A549 (cell line): ENCODE data around the gene TNNC1. TPM values are rescaled to one million over a fixed set of nuclear protein-coding genes. Genes with fewer than 3 reads are reported as not detected.

Experiments used
- ATAC-seq, 2 experiments: fragments of 200-7000 bp in 1 of 2; fragments of >200 bp in 1 of 2; cut with Nextera tagmentation in 1 of 2; cut with Tn5 transposase in 1 of 2; 3 replicates each; pipeline versions ENCODE4 v1.8.0 to v1.9.1; 2018 to 2020; ENCODE audit warnings: mild to moderate bottlenecking in 1 of 2, moderate library complexity in 1 of 2
- CTCF ChIA-PET: fragments of 300-600 bp; sonication (Branson Sonifier 250); formaldehyde crosslinking; extraction: SDS; loops from one replicate; lab custom pipeline; 2021; ENCODE audit warnings: antibody characterized with exemption, inconsistent platforms; lab: Yijun Ruan, JAX
- POLR2A ChIA-PET: fragments of 350-600 bp; formaldehyde crosslinking; extraction: SDS; loops from one replicate; lab custom pipeline; 2021; ENCODE audit warnings: antibody characterized with exemption, inconsistent platforms; lab: Yijun Ruan, JAX
- DNase-seq, 2 experiments: peaks; one replicate each; pipeline versions ENCODE4 v3.0.0 to v3.0.0-alpha.2; 2011 to 2016; ENCODE audit warnings: low read depth in 1 of 2, low spot score in 1 of 2
- FAIRE-seq: peaks from 2 replicates; lab custom pipeline; 2011; peaks lifted over from hg19 to GRCh38; lab: Jason Lieb, UNC
- H3K27ac ChIP-seq, 2 experiments: fragments of >200 bp; sonication (Bioruptor Twin); formaldehyde crosslinking; 3 replicates each; pipeline ENCODE4 v1.5.1; 2016 to 2017
- H3K4me1 ChIP-seq: fragments of >200 bp; sonication (Bioruptor Twin); formaldehyde crosslinking; 3 replicates; pipeline ENCODE4 v1.6.1; 2016
- H3K4me2 ChIP-seq: fragments of >200 bp; sonication (Bioruptor Twin); formaldehyde crosslinking; 3 replicates; pipeline ENCODE4 v1.6.1; 2016
- H3K4me3 ChIP-seq: fragments of >200 bp; sonication (Bioruptor Twin); formaldehyde crosslinking; 3 replicates; pipeline ENCODE4 v1.5.1; 2016
- H3K9me3 ChIP-seq: fragments of >200 bp; sonication (Bioruptor Twin); formaldehyde crosslinking; 3 replicates; pipeline ENCODE4 v1.6.1; 2016
- CHD2 ChIP-seq: fragments of 150-350 bp; IDR thresholded peaks from 2 replicates; pipeline ENCODE4 v1.6.1; 2014; ENCODE audit warnings: low read length; ENCODE audit not compliant: partially characterized antibody
- CHD4 ChIP-seq: fragments of 200-600 bp; sonication (generic); IDR thresholded peaks from 2 replicates; pipeline ENCODE4 v1.6.1; 2016; ENCODE audit warnings: antibody characterized with exemption, mild to moderate bottlenecking, borderline replicate concordance
- FOSB ChIP-seq: fragments of 250-450 bp; sonication (Bioruptor Pico); IDR thresholded peaks from 2 replicates; pipeline ENCODE4 v1.5.0; 2020; ENCODE audit warnings: mild to moderate bottlenecking, moderate library complexity
- FOSL2 ChIP-seq, 2 experiments: fragments of 450-650 bp in 1 of 2; fragments of >200 bp in 1 of 2; sonication (Bioruptor Twin) in 1 of 2; formaldehyde crosslinking; IDR thresholded peaks; 2 replicates each; pipeline versions ENCODE4 v1.5.0 to v1.6.1; 2016 to 2020; ENCODE audit warnings: mild to moderate bottlenecking in 1 of 2, moderate library complexity in 1 of 2
- GATA3 ChIP-seq: IDR thresholded peaks from 2 replicates; pipeline ENCODE4 v1.6.1; 2012; ENCODE audit warnings: borderline replicate concordance
- HOXB5 ChIP-seq: fragments of 250-450 bp; sonication (Bioruptor Pico); IDR thresholded peaks from 2 replicates; pipeline ENCODE4 v1.5.0; 2020; ENCODE audit warnings: mild to moderate bottlenecking, moderate library complexity
- JUNB ChIP-seq: fragments of >200 bp; sonication (Bioruptor Twin); formaldehyde crosslinking; IDR thresholded peaks from 2 replicates; pipeline ENCODE4 v1.6.1; 2016
- KDM1A ChIP-seq: fragments of 200-600 bp; sonication (generic); IDR thresholded peaks from 2 replicates; pipeline ENCODE4 v1.6.1; 2016; ENCODE audit warnings: low read depth, mild to moderate bottlenecking
- KDM5A ChIP-seq: fragments of 200-600 bp; sonication (generic); IDR thresholded peaks from 2 replicates; pipeline ENCODE4 v1.6.1; 2016; ENCODE audit warnings: antibody characterized with exemption, mild to moderate bottlenecking
- MAFK ChIP-seq: fragments of 450-650 bp; IDR thresholded peaks from 2 replicates; pipeline ENCODE4 v1.6.1; 2014; ENCODE audit not compliant: partially characterized antibody
- MAZ ChIP-seq: fragments of 150-350 bp; IDR thresholded peaks from 2 replicates; pipeline ENCODE4 v1.6.1; 2014; ENCODE audit warnings: antibody characterized with exemption, low read depth, low read length, borderline replicate concordance
- MYC ChIP-seq: IDR thresholded peaks from 2 replicates; pipeline ENCODE4 v1.6.1; 2012; ENCODE audit warnings: mild to moderate bottlenecking, inconsistent platforms, low read length, improper control_type of control experiment, borderline replicate concordance
- NFE2L2 ChIP-seq: fragments of 150-350 bp; conservative IDR thresholded peaks from 2 replicates; pipeline ENCODE4 v1.6.1; 2014; ENCODE audit warnings: low read length
- NR3C1 ChIP-seq: fragments of >200 bp; sonication (Bioruptor Twin); formaldehyde crosslinking; IDR thresholded peaks from 3 replicates; pipeline ENCODE4 v1.6.1; 2017
- PHF8 ChIP-seq: fragments of 200-600 bp; sonication (generic); IDR thresholded peaks from 2 replicates; pipeline ENCODE4 v1.6.1; 2016; ENCODE audit warnings: low read depth, mild to moderate bottlenecking, antibody characterized with exemption, moderate library complexity, borderline replicate concordance
- RARB ChIP-seq: fragments of 250-450 bp; sonication (Bioruptor Pico); IDR thresholded peaks from 2 replicates; pipeline ENCODE4 v1.8.0; 2021; ENCODE audit warnings: mild to moderate bottlenecking, moderate library complexity
- RCOR1 ChIP-seq: fragments of 150-350 bp; IDR thresholded peaks from 2 replicates; pipeline ENCODE4 v1.6.1; 2014; ENCODE audit warnings: antibody characterized with exemption, low read length, low read depth
- RFX5 ChIP-seq: fragments of 450-650 bp; IDR thresholded peaks from 2 replicates; pipeline ENCODE4 v1.7.1; 2014; ENCODE audit warnings: antibody characterized with exemption, mild to moderate bottlenecking, moderate library complexity
- ZC3H11A ChIP-seq: fragments of 450-650 bp; IDR thresholded peaks from 2 replicates; pipeline ENCODE4 v1.6.1; 2014; ENCODE audit warnings: antibody characterized with exemption, mild to moderate bottlenecking
- ZFP36 ChIP-seq: fragments of 450-650 bp; IDR thresholded peaks from 2 replicates; pipeline ENCODE4 v1.6.1; 2014; ENCODE audit warnings: borderline replicate concordance; ENCODE audit not compliant: partially characterized antibody
- ZNF302 ChIP-seq: fragments of 250-450 bp; sonication (Bioruptor Pico); IDR thresholded peaks from 2 replicates; pipeline ENCODE4 v1.9.0; 2021; ENCODE audit warnings: inconsistent platforms, mild to moderate bottlenecking, moderate library complexity
- WGBS: methylation state at CpG from one replicate; pipeline ENCODE4 v1.1.6; 2017; ENCODE audit errors: missing lambda C conversion rate; 5-methylcytosine and 5-hydroxymethylcytosine counted together
- polyA plus RNA-seq, 4 experiments: library from polyadenylated mRNA; depleted of rRNA in 3 of 4; stranded (reverse); fragments of >200 nt; fragmentation: RNase III in 1 of 4; extraction: RNeasy Plus Mini Kit Qiagen cat#74134 plus additional on column Dnase treatment in 1 of 4; gene quantifications; 2 replicates in 3 of 4; 3 replicates in 1 of 4; pipeline ENCODE4 v1.2.3, GENCODE V29; 2011 to 2017
- TF ChIP-seq, protein P1 (sequence below): fragments of 450-650 bp; IDR thresholded peaks from 2 replicates; pipeline ENCODE4 v1.6.1; 2014; ENCODE audit warnings: antibody characterized with exemption
- TF ChIP-seq, protein P2 (sequence below): fragments of >200 bp; sonication (Bioruptor Twin); formaldehyde crosslinking; IDR thresholded peaks from 3 replicates; pipeline ENCODE4 v1.5.1; 2016
- TF ChIP-seq, protein P3 (sequence below): fragments of 250-450 bp; sonication (Bioruptor Pico); IDR thresholded peaks from 2 replicates; pipeline ENCODE4 v1.5.0; 2020; ENCODE audit warnings: low read depth, mild to moderate bottlenecking, moderate library complexity
- TF ChIP-seq, protein P4 (sequence below): fragments of 200-600 bp; sonication (generic); IDR thresholded peaks from 2 replicates; pipeline ENCODE4 v1.6.1; 2016; ENCODE audit warnings: antibody characterized with exemption, mild to moderate bottlenecking, moderate library complexity
- TF ChIP-seq, protein P5 (sequence below): fragments of >200 bp; sonication (Bioruptor Twin); formaldehyde crosslinking; IDR thresholded peaks from 2 replicates; pipeline ENCODE4 v1.6.1; 2016

The TNNC1 gene
- polyA plus RNA-seq, 2 of the 4 experiments (the other 2 are of a cell fraction), result 2.6 to 4.5 TPM

DNA sequence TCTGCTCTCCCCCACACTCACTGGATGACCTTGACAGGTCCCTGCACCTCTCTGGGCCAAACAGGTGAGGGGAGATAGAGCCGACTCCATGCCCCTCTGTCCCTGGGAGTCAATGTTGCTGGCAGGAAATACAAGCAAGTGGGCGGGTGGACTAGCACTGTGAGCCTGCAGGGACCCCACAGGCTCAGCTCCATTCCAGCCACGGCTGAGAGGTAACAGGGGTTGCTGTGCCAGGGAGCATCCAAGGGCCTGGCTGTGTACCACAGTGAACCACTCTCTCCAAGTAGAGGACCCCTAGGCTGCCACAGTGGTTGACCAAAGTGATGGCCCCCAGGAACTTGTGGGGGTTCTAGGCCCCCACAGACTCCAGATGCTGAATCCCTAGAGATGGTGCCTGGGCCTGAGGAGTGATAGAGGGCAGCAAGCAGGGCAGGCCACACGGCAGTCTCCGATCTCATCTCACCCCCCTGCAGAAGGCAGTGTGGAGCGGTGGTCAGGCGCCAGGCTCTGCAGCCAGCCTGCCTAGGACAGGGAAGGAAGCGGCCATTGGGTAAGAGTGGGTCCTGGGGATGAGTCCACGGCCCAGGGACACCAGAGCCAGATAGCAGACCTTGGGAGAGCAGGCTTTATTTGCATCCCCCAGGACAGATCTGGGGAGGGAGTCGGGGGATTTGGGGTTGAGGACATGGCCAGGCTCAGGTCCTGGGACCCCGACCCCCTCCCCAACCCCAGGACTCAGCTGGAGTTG, 3.2 kb downstream of the TNNC1 start:
- H3K4me1 ChIP-seq, result peaks cover 19% of the 10 kb centered on the region
- no peak for TF ChIP-seq NFE2L2
- TF ChIP-seq ZNF302 (CRISPR knock-in tag), result no peak
- TF ChIP-seq NR3C1, result no peak
- no peak for TF ChIP-seq KDM5A
- TF ChIP-seq, protein P1, sequence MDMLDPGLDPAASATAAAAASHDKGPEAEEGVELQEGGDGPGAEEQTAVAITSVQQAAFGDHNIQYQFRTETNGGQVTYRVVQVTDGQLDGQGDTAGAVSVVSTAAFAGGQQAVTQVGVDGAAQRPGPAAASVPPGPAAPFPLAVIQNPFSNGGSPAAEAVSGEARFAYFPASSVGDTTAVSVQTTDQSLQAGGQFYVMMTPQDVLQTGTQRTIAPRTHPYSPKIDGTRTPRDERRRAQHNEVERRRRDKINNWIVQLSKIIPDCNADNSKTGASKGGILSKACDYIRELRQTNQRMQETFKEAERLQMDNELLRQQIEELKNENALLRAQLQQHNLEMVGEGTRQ, result no peak
- TF ChIP-seq ZC3H11A, result no peak
- TF ChIP-seq RCOR1, result no peak
- no peak for TF ChIP-seq HOXB5 (CRISPR knock-in tag)
- TF ChIP-seq CHD2, result no peak
- TF ChIP-seq JUNB, result no peak
- TF ChIP-seq, protein P2, sequence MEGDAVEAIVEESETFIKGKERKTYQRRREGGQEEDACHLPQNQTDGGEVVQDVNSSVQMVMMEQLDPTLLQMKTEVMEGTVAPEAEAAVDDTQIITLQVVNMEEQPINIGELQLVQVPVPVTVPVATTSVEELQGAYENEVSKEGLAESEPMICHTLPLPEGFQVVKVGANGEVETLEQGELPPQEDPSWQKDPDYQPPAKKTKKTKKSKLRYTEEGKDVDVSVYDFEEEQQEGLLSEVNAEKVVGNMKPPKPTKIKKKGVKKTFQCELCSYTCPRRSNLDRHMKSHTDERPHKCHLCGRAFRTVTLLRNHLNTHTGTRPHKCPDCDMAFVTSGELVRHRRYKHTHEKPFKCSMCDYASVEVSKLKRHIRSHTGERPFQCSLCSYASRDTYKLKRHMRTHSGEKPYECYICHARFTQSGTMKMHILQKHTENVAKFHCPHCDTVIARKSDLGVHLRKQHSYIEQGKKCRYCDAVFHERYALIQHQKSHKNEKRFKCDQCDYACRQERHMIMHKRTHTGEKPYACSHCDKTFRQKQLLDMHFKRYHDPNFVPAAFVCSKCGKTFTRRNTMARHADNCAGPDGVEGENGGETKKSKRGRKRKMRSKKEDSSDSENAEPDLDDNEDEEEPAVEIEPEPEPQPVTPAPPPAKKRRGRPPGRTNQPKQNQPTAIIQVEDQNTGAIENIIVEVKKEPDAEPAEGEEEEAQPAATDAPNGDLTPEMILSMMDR, result no peak
- no peak for TF ChIP-seq MAZ
- TF ChIP-seq, protein P3, sequence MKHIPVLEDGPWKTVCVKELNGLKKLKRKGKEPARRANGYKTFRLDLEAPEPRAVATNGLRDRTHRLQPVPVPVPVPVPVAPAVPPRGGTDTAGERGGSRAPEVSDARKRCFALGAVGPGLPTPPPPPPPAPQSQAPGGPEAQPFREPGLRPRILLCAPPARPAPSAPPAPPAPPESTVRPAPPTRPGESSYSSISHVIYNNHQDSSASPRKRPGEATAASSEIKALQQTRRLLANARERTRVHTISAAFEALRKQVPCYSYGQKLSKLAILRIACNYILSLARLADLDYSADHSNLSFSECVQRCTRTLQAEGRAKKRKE (CRISPR knock-in tag), result no peak
- no peak for TF ChIP-seq RARB (CRISPR knock-in tag)
- TF ChIP-seq MAFK, result no peak
- no peak for TF ChIP-seq MYC
- TF ChIP-seq GATA3, result no peak
- TF ChIP-seq FOSL2 (IDR thresholded peaks at IDR 0.05), result no peak
- no peak for TF ChIP-seq FOSL2 (CRISPR knock-in tag; IDR thresholded peaks at IDR 0.05)
- TF ChIP-seq KDM1A, result no peak
- H3K4me2 ChIP-seq, result peak overlapping the region; percentile 58
- no peak for ATAC-seq
- WGBS, result 77% methylated on average over 8 of the region's 11 CpGs
- CTCF ChIA-PET, result interaction anchor here (0.7 to 14.4 kb wide), 3 partner anchors 21 to 38 kb away, joined by 3 to 351 read pairs (median 60); no protein-coding TSS in a partner anchor
- no peak overlapping the region for H3K4me3 ChIP-seq
- POLR2A ChIA-PET, result interaction anchor here (0.7 kb wide), 1 partner anchor 162 kb away, joined by 3 read pairs; no protein-coding TSS in a partner anchor
- H3K9me3 ChIP-seq, result no peaks in the 10 kb centered on the region
- no peak for DNase-seq
- FAIRE-seq, result no peak
- H3K27ac ChIP-seq, result peak overlapping the region; percentile 54 to 85

DNA sequence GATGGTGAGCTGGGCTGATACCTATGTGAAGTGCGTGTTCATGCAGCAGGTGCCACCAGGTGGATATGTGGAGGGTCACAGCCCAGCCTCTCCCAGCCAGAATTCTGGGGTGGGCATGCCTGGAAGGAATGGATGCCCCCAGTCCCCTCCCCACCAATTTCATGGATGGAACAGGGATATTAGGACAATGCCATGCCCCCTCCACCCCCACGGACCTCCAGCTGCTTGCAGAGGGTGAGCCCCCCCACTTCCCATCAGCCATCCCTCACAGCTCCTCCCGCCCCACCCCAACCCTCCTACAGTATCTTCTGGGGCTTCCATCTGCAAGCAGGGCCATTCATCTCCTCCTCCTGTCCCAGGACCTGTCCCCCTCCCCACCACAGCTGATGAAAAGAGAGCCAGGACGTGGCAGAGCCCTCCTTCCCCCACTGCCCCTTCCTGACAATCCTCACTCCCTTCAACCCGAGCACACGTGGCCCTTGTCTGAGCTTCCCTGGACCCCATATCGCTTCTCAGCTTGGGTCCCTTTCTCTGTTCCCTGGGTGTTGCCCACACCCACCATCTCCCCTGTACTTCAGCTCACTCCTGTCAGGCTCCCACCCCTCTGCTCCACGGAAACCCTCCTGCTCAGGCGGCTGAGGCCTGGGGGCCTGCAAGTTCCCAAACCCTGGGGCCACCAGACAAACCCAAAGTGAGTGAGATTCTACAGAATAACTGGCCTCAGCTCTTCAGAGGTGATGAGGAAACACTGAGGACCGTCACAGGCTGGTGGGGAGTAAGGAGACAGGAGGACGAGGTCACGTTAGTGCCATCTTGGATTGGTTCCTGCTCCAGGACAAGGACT, 6.1 kb downstream of the TNNC1 start:
- no peak for ATAC-seq
- Histone ChIP-seq H3K4me2 (no peak overlapping the region), H3K9me3 (no peaks in the 10 kb centered on the region), H3K27ac (0 out of 6 replicates have a peak overlapping the region, but pooled peaks of 1 of the 2 experiments have one; percentile 22), H3K4me3 (no peak overlapping the region), H3K4me1 (peaks cover 14% of the 10 kb centered on the region)
- no peak for FAIRE-seq
- CTCF ChIA-PET, result interaction anchor here (0.6 to 14.4 kb wide), 18 partner anchors 9 to 476 kb away, joined by 3 to 351 read pairs (median 4); partner anchors contain the start of gene NISCH
- POLR2A ChIA-PET, result no interaction called here
- WGBS, result 85% methylated on average over 9 of the region's 12 CpGs
- no peak for DNase-seq
- no peak for TF ChIP-seq GATA3
- no peak for TF ChIP-seq RFX5
- no peak for TF ChIP-seq PHF8
- TF ChIP-seq ZFP36, result no peak
- TF ChIP-seq, protein P4, sequence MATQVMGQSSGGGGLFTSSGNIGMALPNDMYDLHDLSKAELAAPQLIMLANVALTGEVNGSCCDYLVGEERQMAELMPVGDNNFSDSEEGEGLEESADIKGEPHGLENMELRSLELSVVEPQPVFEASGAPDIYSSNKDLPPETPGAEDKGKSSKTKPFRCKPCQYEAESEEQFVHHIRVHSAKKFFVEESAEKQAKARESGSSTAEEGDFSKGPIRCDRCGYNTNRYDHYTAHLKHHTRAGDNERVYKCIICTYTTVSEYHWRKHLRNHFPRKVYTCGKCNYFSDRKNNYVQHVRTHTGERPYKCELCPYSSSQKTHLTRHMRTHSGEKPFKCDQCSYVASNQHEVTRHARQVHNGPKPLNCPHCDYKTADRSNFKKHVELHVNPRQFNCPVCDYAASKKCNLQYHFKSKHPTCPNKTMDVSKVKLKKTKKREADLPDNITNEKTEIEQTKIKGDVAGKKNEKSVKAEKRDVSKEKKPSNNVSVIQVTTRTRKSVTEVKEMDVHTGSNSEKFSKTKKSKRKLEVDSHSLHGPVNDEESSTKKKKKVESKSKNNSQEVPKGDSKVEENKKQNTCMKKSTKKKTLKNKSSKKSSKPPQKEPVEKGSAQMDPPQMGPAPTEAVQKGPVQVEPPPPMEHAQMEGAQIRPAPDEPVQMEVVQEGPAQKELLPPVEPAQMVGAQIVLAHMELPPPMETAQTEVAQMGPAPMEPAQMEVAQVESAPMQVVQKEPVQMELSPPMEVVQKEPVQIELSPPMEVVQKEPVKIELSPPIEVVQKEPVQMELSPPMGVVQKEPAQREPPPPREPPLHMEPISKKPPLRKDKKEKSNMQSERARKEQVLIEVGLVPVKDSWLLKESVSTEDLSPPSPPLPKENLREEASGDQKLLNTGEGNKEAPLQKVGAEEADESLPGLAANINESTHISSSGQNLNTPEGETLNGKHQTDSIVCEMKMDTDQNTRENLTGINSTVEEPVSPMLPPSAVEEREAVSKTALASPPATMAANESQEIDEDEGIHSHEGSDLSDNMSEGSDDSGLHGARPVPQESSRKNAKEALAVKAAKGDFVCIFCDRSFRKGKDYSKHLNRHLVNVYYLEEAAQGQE, result no peak
- TF ChIP-seq FOSB (CRISPR knock-in tag), result no peak
- TF ChIP-seq, protein P5, sequence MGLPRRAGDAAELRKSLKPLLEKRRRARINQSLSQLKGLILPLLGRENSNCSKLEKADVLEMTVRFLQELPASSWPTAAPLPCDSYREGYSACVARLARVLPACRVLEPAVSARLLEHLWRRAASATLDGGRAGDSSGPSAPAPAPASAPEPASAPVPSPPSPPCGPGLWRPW, result no peak
- no peak for TF ChIP-seq MAFK
- no peak for TF ChIP-seq CHD4
- TF ChIP-seq HOXB5 (CRISPR knock-in tag), result no peak
